Activated CD4-positive, alpha-beta T cell treated with anti-CD3 and anti-CD28 coated beads, Interleukin-2, amount 50 U/mL, for 4 hours (primary cell): Measurements from ENCODE around the gene TSPAN9.

Experiments used
- DNase-seq, 2 experiments: peaks; one replicate each; pipeline ENCODE4 v3.0.0-alpha.2; 2020

TSPAN9 gene

DNA sequence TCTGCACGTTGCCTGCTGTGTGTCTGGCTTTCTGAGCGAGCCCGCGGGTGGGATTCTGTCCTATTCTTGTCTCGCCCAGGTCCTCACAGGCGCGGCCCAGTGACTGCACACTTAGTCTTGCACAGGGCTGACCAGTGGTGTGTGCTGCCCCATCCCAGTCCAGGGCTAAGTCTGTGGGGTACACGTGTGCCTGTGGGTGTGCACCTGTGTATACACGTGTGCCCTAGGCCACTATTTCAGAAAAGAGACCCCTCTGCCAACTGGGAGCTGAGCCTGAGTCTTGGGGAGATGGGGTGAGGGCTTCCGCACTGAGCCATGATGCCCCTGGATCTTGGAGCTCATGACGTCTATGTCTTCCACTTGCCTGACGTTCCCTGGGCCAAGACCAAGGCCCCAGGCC lies 228.3 kb downstream of the TSPAN9 start:
- no peak for DNase-seq

DNA sequence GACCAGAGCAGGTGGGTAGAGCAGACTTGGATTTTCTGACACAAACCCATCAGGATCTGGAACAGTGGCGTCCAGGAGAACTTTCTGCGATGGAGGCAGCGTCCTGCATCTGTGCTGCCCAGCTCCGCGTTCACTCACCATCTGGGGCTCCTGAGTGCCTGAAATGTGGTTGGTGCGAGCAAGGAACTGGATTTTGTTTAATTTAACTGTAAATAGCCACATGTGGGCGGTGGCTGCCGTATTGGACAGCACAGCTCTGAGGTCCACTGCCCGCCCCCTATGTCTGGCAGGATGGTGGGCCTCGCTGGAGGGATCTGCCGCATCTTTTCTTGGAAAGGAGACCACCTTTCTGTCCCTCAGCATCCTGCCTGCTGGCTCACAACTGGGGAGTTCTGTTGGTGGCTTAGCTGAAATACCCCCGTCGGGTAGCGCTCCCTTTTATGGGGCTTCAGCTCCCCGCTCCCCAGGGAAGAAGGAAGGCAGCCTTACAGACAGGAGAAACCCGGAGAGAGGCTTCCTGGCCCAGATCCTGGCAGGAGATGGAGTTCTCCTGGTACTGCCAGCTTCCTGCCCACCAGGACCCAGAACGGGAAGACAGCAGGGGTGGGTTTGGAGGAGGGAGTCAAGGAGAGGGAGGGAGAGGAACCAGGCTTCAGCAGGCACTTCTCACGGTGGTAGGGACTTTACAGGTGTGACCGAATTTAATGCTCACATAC lies 228.9 kb downstream of the TSPAN9 start:
- DNase-seq: no peak

GRCh38 chr12:3307389-3307788 lies 230.2 kb downstream of the TSPAN9 start:
- DNase-seq: no peak

- no peak for DNase-seq
These were observed 230.9 kb downstream of the TSPAN9 start for GRCh38 chr12:3308063-3308462.

GRCh38 chr12:3308609-3309008 lies 231.4 kb downstream of the TSPAN9 start:
- no peak for DNase-seq

GRCh38 chr12:3309805-3310204 lies 232.6 kb downstream of the TSPAN9 start:
- no peak for DNase-seq

DNA sequence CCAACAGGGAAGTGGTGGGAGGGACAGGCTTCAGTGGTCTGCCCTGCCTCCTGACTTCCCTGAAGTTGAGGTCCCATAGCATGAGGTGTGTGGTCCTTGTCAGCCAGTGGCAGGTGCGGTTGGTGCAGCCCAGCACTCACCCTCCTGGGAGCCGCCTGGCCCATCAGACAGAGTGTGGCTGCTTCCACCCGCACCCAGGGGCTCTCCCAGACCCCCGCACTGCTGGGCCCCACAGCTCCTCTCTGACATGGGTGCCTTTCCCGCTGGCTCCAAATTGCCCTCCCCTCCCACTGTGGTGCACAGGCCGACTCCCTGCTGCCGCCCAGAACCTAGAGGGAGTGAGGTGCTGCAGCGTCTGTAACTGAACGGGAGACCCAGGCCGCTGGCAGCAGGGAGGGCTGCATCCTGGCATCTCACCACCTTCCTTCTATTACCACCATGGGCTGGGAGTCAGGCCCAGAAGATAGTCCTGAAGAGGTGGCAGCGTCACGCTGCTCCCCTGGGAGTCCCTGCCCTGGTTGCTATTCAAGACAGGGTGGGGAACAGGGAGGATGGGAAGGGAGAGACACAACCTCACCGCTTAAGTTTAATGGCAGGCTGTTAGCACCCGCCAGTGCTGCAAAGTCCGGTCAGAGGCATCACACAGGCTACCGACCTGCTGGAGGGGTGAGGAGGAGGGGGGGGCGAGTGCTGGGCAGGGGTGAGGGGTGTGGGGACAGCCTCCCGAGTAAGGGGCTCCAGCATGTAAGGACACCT lies 233.3 kb downstream of the TSPAN9 start:
- no peak for DNase-seq

DNA sequence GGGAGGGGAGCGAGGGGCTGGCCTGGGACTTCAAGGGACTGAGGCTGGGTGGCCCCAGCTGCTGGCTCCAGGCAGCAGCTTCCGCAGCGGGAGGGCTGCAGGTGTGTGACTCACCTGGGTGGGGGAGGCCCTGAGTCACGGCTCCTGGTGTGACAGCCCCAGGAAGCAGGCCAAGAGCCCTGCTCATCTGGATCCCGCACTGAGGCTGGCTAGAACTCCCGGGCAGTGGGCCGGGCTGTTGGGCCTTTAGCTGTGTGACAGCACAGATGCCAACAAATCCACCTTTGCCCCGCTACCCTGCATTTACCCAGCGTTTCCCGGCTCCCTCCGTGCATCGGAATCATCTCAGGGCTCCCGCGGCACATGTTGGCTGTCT lies 233.8 kb downstream of the TSPAN9 start:
- no peak for DNase-seq

DNA sequence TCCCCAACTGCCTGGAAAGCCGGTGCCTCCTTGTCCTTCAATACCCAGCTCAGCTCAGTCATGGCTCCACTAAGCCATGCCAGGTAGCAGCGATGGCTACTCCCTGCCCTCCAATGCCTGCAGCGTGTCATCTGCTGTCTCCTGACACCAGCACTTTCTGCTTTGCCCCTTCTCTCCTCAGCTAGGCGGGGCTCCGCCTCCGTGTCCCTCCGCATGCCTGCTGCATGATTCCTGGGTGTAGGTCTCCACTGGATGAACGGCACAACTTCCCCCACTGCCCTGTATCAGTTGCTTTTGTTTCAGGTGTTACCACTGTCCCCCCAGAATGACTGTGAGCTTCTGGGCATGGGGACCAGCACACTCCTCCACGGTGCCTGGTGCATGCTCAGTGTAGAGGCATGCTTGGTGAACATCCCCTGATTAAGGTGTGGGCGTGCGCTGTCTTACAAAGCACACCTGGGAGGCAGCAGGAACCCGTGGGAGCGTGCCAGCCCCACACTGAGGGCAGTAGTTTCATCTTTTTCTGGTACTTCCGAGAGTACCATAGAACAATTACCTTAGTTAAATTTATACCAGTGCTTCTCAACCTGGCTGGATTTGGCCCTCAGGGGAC lies 234.4 kb downstream of the TSPAN9 start:
- no peak for DNase-seq

GRCh38 chr12:3313066-3313465 lies 235.9 kb downstream of the TSPAN9 start:
- DNase-seq: no peak

GRCh38 chr12:3313675-3314663 lies 236.8 kb downstream of the TSPAN9 start:
- DNase-seq: no peak

GRCh38 chr12:3315201-3315661 lies 238.1 kb downstream of the TSPAN9 start:
- no peak for DNase-seq

DNA sequence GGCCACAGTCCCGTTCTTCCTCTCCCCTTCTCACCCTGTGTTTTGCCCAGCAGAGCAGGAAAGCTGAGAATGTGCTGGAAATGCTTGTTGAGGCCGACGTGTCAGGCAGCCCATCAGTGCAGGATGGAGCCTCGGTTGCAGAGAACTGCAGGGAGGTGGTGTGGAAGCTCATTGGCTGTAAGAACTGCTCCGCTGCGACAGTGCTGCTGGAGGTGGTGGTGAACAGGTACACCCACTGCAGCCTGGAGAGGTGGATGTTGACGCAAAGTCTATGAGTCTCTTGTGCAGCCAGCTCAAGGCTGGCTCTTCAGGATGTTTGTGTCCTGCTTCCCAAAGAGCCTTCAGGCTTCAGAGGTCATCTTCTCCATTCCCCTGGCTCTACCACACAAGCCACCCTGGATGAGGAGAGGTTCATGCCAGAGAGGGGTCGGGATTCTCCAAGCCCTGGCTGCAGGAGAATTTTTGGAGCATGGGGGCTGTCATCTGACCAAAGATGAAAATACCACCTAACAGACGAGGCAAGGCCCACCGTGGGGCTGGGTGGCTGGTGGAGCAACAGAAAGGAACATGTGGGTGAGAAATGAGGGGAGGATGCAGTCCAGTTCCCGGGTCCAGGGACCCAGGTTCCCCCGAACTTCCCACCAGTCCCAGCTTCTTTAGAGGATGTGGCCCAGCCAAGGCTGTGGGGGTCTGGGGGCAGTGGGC lies 239.7 kb downstream of the TSPAN9 start:
- no peak for DNase-seq

DNA sequence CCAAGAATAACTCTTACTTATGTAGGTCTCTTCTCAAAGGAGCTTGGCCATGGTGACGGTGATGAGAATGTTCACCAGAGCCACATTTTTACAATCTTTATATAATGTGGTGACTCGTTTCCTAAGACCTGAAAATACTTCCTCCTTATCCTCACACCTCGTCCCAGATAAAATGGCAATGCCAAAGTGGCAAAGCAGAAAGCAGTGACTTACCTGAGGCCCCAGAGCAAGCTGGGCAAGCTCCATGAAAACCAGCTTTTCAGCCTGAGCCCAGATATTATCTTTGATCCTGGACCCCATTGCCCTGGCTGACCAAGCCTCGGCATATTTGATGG lies 240.3 kb downstream of the TSPAN9 start:
- DNase-seq: no peak

- no peak for DNase-seq
These were observed 240.8 kb downstream of the TSPAN9 start for GRCh38 chr12:3317841-3318501.

DNA sequence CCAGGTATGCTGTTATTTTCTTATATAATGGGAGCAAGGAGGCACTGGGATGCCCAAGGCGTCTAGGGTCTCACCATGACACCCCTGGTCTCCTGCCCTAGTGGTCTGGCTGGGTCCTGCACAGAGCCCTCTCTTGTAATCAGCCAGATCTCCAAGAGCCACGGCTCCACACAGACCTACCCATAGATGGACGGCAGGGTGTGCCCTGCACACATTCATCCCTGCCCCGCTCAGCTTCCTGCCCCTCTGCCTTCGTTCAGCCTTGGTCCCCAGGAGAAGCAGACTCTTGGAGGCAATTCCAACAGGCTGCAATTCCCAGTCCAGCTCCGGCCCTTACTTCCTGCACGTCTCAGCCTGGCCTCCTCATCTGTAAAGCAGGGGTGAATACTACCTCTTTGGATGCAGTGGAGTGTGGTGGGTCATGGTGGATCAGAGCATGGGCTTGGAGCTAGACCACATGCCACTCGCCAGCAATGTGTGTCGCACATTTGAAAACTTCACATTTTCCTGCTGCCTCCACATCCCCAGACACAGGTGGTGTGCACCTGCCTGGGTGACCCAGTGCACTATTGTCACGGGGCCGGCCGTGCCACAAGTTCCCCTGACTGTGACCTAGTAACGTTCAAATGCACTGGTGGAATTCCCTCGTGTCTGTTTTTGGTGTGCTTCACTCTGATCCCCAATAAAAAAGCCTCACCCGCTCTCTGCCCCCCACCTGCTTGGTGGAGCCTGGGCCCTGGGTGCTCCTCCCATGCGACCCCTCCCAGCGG lies 242.7 kb downstream of the TSPAN9 start:
- no peak for DNase-seq

- no peak for DNase-seq
These were observed 243.8 kb downstream of the TSPAN9 start for GRCh38 chr12:3320881-3321509.

GRCh38 chr12:3321881-3322280 lies 244.7 kb downstream of the TSPAN9 start:
- no peak for DNase-seq

DNA sequence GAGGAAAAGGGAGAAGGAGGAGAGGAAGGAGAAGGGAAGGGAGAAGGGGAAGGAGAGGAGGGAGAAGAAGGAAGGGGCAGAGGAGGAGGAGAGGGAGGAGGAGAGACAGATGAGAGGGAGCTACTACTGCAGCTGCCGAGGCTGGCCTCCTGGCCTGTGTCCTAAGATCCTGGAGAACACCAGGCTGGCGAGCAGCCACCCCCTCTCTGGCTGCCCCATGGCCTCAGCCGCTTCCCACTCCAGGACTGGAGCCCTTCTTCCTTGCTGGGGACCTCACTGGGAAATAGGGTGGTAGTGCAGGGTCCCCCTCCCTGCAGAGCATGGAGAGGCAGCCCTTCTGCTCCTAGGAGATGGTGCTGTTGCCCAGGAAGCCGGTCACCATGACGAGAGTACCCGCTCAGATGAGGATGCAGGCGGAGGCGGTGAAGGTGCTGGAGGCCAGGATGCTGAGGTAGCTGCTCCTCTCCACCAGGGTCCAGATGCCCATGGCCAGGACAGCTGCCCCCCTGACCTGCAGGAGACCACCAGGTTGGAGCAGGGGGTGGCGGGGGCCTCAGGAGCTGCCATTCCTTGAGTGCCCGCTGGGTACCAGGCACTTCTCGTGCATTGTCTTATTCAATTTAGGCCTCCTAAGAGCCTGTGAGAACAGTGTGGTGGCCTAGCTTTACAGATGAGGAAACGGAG lies 246.0 kb downstream of the TSPAN9 start:
- no peak for DNase-seq

DNA sequence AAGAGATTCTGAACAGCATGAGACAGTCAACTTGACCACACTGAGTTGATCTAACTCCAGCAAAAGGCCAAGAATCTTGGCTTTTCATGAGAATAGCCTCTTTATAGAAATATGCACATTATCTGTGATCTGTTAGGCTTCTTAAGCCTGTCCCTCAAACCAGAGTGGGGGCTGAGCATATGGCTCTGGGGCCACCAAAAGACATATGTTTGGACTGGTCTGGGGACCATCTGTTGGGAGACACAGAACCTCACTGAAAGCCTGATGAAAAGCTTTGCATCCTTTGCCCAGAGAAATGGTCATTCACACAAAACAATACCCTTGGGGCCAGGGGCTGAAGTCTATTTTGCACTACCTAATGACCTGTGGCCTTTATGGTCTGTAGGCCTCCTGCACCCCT lies 248.6 kb downstream of the TSPAN9 start:
- no peak for DNase-seq
